SK-N-SH (cell line): Measurements from ENCODE around the gene GLIS2. TPM values are rescaled to one million over a fixed set of nuclear protein-coding genes. Genes with fewer than 3 reads are reported as not detected.

Experiments used
- CTCF ChIA-PET: fragments of 300-600, 350-600 bp; formaldehyde crosslinking; extraction: SDS; loops from one replicate; lab custom pipeline; 2021; lab: Yijun Ruan, JAX
- POLR2A ChIA-PET: fragments of 350-600 bp; sonication (Branson Sonifier 250); formaldehyde crosslinking; extraction: SDS; loops from one replicate; lab custom pipeline; 2020; ENCODE audit warnings: antibody characterized with exemption, inconsistent platforms; lab: Yijun Ruan, JAX
- DNase-seq: peaks from one replicate; pipeline ENCODE4 v3.0.0; 2012
- H2AFZ ChIP-seq: fragments of 200-600 bp; sonication (generic); 2 replicates; pipeline ENCODE4 v1.8.1; 2016; ENCODE audit warnings: antibody characterized with exemption, mild to moderate bottlenecking, low read depth
- H3F3A ChIP-seq: fragments of 200-600 bp; sonication (generic); replicated peaks from 2 replicates; pipeline ENCODE3; 2016; ENCODE audit warnings: antibody characterized with exemption, mild to moderate bottlenecking; ENCODE audit not compliant: insufficient read depth
- H3K27ac ChIP-seq, 2 experiments: fragments of 200-500 bp in 1 of 2; fragments of 200-600 bp in 1 of 2; sonication (Bioruptor generic) in 1 of 2; sonication (generic), shearing (Covaris generic) in 1 of 2; 2 replicates each; pipeline versions ENCODE4 v1.5.1 to v1.6.1; 2014 to 2016; ENCODE audit warnings: low read depth in 2 of 2, inconsistent platforms in 1 of 2, low read length in 1 of 2, mild to moderate bottlenecking in 1 of 2, mixed read lengths in 1 of 2
- H3K27me3 ChIP-seq: fragments of 200-600 bp; sonication (generic), shearing (Covaris generic); 2 replicates; pipeline ENCODE4 v1.6.1; 2016; ENCODE audit warnings: mixed run types; ENCODE audit not compliant: insufficient read depth
- H3K36me3 ChIP-seq, 2 experiments: fragments of 200-500 bp in 1 of 2; fragments of 200-600 bp in 1 of 2; sonication (Bioruptor generic) in 1 of 2; sonication (generic) in 1 of 2; replicated peaks in 1 of 2; 2 replicates each; pipeline versions ENCODE3 to v1.5.1; 2014 to 2016; ENCODE audit warnings: low read length in 1 of 2, mild to moderate bottlenecking in 1 of 2; ENCODE audit not compliant: insufficient read depth in 2 of 2, control insufficient read depth in 1 of 2
- H3K4me1 ChIP-seq, 2 experiments: fragments of 200-500 bp in 1 of 2; fragments of 200-600 bp in 1 of 2; sonication (Bioruptor generic) in 1 of 2; sonication (generic), shearing (Covaris generic) in 1 of 2; 2 replicates each; pipeline versions ENCODE4 v1.5.1 to v1.6.1; 2014 to 2016; ENCODE audit warnings: low read depth in 1 of 2, low read length in 1 of 2, mixed run types in 1 of 2; ENCODE audit not compliant: insufficient read depth in 2 of 2, control insufficient read depth in 1 of 2
- H3K4me2 ChIP-seq: fragments of 200-600 bp; sonication (generic), shearing (Covaris generic); 2 replicates; pipeline ENCODE4 v1.6.1; 2017; ENCODE audit warnings: mixed run types
- H3K4me3 ChIP-seq, 2 experiments: fragments of 200-500 bp in 1 of 2; fragments of 200-600 bp in 1 of 2; sonication (Bioruptor generic) in 1 of 2; sonication (generic), shearing (Covaris generic) in 1 of 2; 2 replicates each; pipeline versions ENCODE4 v1.5.1 to v1.8.1; 2014 to 2016; ENCODE audit warnings: low read depth in 2 of 2, inconsistent platforms in 1 of 2, low read length in 1 of 2, mild to moderate bottlenecking in 1 of 2, mixed read lengths in 1 of 2, moderate library complexity in 1 of 2
- H3K79me2 ChIP-seq: fragments of 200-600 bp; sonication (generic); 2 replicates; pipeline ENCODE4 v1.8.1; 2017; ENCODE audit warnings: mild to moderate bottlenecking; ENCODE audit not compliant: insufficient read depth
- H3K9ac ChIP-seq: fragments of 200-600 bp; sonication (generic); 2 replicates; pipeline ENCODE4 v1.6.1; 2017; ENCODE audit warnings: mixed run types
- H3K9me2 ChIP-seq: fragments of 200-600 bp; sonication (generic); 2 replicates; pipeline ENCODE4 v1.6.1; 2017; ENCODE audit warnings: mixed run types
- H3K9me3 ChIP-seq: fragments of 200-600 bp; sonication (generic); 2 replicates; pipeline ENCODE4 v1.6.1; 2017; ENCODE audit warnings: mixed run types, mild to moderate bottlenecking, moderate library complexity
- H4K20me1 ChIP-seq: fragments of 200-600 bp; sonication (generic); 2 replicates; pipeline ENCODE4 v1.6.1; 2017; ENCODE audit warnings: mild to moderate bottlenecking, mixed run types; ENCODE audit not compliant: insufficient read depth
- ELF1 ChIP-seq: IDR thresholded peaks from 2 replicates; pipeline ENCODE4 v1.4.0; 2012
- FOSL2 ChIP-seq: IDR thresholded peaks from 2 replicates; pipeline ENCODE4 v1.4.0; 2012; ENCODE audit warnings: low read depth, mild to moderate bottlenecking, moderate library complexity, borderline replicate concordance
- NFIC ChIP-seq: IDR thresholded peaks from 2 replicates; pipeline ENCODE4 v1.4.0; 2012; ENCODE audit warnings: borderline replicate concordance
- POLR2AphosphoS5 ChIP-seq: IDR thresholded peaks from 2 replicates; pipeline ENCODE4 v1.6.1; 2012; ENCODE audit warnings: low read depth, low read length
- RCOR1 ChIP-seq: fragments of 150-350 bp; IDR thresholded peaks from 2 replicates; pipeline ENCODE4 v1.6.1; 2017; ENCODE audit warnings: antibody characterized with exemption, low read length
- RXRA ChIP-seq: IDR thresholded peaks from 2 replicates; pipeline ENCODE4 v1.4.0; 2012; ENCODE audit warnings: low read depth, mild to moderate bottlenecking, borderline replicate concordance
- SMC3 ChIP-seq: IDR thresholded peaks from 2 replicates; pipeline ENCODE4 v1.6.1; 2012; ENCODE audit warnings: low read depth, low read length, improper control_type of control experiment
- USF2 ChIP-seq: fragments of 150-350 bp; IDR thresholded peaks from 2 replicates; pipeline ENCODE4 v1.6.1; 2017; ENCODE audit warnings: antibody characterized with exemption, low read length, low read depth, borderline replicate concordance
- YY1 ChIP-seq: IDR thresholded peaks from 2 replicates; pipeline ENCODE4 v1.4.0; 2012; ENCODE audit warnings: low read depth, mild to moderate bottlenecking
- WGBS: methylation state at CpG from one replicate; pipeline ENCODE4 v1.1.6; 2017; ENCODE audit warnings: low lambda C conversion rate; 5-methylcytosine and 5-hydroxymethylcytosine counted together
- polyA plus RNA-seq, 3 experiments: library from polyadenylated mRNA; depleted of rRNA; stranded (reverse); fragments of >200 nt; gene quantifications; 2 replicates each; pipeline ENCODE4 v1.2.3, GENCODE V29; 2012
- TF ChIP-seq, protein P1 (sequence below): IDR thresholded peaks from 2 replicates; pipeline ENCODE4 v1.4.0; 2012; ENCODE audit warnings: low read depth
- TF ChIP-seq, protein P2 (sequence below): fragments of 200-600 bp; sonication (generic); IDR thresholded peaks from 2 replicates; pipeline ENCODE4 v1.6.1; 2017; ENCODE audit warnings: antibody characterized with exemption, mild to moderate bottlenecking, moderate library complexity
- TF ChIP-seq, protein P3 (sequence below): IDR thresholded peaks from 2 replicates; pipeline ENCODE4 v1.4.0; 2012; ENCODE audit warnings: low read depth, borderline replicate concordance
- TF ChIP-seq, protein P4 (sequence below): IDR thresholded peaks from 2 replicates; pipeline ENCODE4 v1.4.0; 2012; ENCODE audit warnings: low read depth, borderline replicate concordance
- TF ChIP-seq, protein P5 (sequence below): IDR thresholded peaks from 2 replicates; pipeline ENCODE4; 2012

GLIS2 gene
- polyA plus RNA-seq, 1 of the 3 experiments (the other 2 are of a cell fraction) = 6.5 TPM

DNA sequence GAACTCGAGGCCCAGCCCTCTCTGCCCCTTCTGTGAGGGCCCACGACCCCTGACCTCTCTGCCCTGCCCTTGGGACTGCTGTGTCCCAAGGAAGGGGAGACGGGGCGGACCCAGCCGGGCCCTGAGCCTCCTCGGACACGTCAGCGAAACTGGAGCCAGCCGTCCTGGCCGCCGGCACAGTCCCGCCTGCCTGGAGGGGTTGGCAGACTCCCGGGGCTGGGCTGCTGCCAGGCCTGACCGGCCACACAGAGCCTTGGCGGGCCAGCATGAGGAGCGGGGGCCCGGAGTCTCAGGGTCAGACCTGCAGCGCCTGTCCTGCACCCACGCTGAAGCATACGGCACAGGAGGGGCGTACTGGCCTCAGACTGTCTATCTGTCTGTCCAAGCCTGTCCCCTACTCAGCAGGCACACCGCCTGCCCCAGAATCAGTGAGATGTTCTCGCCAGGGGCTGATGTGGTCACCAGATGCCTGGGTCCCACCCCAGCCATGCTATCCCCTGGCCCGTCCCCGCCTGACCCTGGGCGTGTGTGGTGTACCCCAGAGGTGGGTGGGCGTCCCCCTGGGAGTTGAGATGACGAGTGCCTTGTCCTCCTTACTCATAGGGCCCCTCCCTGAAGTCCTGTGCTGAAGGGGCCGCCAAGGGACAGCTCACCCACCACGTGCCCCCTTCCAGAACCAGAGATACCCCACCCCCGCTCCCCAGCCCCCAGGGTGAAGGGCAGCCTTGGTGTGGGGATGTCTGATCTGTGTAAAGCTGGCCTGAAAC, 60.4 kb downstream of the GLIS2 start (continued):
- TF ChIP-seq USF2 (no peak), NFIC (peak; percentile 86), RXRA (no peak)

DNA sequence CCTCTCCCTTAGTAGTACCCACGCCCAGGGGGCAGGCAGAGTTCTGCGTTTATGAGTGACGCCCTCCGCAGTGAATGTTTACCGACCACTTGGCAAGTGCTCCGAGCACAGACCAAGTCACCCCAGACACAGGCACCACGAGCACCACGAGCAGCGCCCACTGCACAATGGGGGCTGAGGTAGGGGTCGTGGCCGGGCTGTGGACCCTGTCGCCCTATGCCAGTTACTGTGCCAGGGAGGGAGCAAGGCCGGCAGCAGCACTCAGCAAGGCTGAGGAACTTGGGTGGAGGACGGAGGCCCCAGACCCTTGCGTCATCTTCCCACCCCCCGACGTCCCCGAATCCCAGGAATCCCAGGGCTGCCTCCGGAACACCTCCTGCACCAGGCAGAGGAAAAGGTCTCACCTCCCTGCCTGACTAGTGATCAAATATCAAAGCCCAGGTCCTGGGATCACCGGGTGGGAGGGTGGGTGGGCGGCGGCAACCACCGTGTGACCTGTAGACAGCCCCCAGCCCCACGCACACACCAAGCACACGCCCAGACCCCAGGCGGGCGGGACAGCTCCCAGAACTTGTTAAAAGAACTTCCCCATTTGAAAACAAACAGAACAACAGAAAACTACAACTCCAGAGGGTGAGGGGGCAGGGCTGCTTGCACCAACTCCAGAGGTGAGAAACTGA, 61.2 kb downstream of the GLIS2 start:
- Histone ChIP-seq H4K20me1 (peaks cover 59% of the 10 kb centered on the region), H3K36me3 (peaks cover 0 to 20% of the 10 kb centered on the region in 2 experiments), H3K4me2 (peak overlapping the region; percentile 91; the same call in 1 of the 2 replicates), H2AFZ (no peak overlapping the region), H3F3A (peaks cover 24% of the 10 kb centered on the region), H3K27ac (peak overlapping the region in 1 of 2 experiments; percentile 76; a peak in 1 of 4 replicates), H3K27me3 (no peaks in the 10 kb centered on the region), H3K9ac (no peak overlapping the region; the same call in 1 of the 2 replicates), H3K4me3 (no peak overlapping the region), H3K4me1 (peaks cover 32 to 68% of the 10 kb centered on the region in 2 experiments), H3K9me3 (no peaks in the 10 kb centered on the region), H3K79me2 (peaks cover 67% of the 10 kb centered on the region), H3K9me2 (no peaks in the 10 kb centered on the region)
- CTCF ChIA-PET = interaction anchor here (0.9 to 32.1 kb wide), 10 partner anchors 9 to 107 kb away, joined by 3 to 558 read pairs (median 5); no protein-coding TSS in a partner anchor
- DNase-seq = no peak
- no peak for TF ChIP-seq RCOR1
- no peak for TF ChIP-seq POLR2AphosphoS5
- TF ChIP-seq, protein P1, sequence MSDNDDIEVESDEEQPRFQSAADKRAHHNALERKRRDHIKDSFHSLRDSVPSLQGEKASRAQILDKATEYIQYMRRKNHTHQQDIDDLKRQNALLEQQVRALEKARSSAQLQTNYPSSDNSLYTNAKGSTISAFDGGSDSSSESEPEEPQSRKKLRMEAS = no peak
- TF ChIP-seq, protein P2, sequence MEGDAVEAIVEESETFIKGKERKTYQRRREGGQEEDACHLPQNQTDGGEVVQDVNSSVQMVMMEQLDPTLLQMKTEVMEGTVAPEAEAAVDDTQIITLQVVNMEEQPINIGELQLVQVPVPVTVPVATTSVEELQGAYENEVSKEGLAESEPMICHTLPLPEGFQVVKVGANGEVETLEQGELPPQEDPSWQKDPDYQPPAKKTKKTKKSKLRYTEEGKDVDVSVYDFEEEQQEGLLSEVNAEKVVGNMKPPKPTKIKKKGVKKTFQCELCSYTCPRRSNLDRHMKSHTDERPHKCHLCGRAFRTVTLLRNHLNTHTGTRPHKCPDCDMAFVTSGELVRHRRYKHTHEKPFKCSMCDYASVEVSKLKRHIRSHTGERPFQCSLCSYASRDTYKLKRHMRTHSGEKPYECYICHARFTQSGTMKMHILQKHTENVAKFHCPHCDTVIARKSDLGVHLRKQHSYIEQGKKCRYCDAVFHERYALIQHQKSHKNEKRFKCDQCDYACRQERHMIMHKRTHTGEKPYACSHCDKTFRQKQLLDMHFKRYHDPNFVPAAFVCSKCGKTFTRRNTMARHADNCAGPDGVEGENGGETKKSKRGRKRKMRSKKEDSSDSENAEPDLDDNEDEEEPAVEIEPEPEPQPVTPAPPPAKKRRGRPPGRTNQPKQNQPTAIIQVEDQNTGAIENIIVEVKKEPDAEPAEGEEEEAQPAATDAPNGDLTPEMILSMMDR = no peak
- TF ChIP-seq, protein P3, sequence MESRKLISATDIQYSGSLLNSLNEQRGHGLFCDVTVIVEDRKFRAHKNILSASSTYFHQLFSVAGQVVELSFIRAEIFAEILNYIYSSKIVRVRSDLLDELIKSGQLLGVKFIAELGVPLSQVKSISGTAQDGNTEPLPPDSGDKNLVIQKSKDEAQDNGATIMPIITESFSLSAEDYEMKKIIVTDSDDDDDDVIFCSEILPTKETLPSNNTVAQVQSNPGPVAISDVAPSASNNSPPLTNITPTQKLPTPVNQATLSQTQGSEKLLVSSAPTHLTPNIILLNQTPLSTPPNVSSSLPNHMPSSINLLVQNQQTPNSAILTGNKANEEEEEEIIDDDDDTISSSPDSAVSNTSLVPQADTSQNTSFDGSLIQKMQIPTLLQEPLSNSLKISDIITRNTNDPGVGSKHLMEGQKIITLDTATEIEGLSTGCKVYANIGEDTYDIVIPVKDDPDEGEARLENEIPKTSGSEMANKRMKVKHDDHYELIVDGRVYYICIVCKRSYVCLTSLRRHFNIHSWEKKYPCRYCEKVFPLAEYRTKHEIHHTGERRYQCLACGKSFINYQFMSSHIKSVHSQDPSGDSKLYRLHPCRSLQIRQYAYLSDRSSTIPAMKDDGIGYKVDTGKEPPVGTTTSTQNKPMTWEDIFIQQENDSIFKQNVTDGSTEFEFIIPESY = no peak
- no peak for TF ChIP-seq SMC3
- TF ChIP-seq YY1 = no peak
- no peak for TF ChIP-seq FOSL2
- TF ChIP-seq, protein P4, sequence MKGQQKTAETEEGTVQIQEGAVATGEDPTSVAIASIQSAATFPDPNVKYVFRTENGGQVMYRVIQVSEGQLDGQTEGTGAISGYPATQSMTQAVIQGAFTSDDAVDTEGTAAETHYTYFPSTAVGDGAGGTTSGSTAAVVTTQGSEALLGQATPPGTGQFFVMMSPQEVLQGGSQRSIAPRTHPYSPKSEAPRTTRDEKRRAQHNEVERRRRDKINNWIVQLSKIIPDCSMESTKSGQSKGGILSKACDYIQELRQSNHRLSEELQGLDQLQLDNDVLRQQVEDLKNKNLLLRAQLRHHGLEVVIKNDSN = no peak
- TF ChIP-seq NFIC = no peak
- no peak for TF ChIP-seq RXRA
- TF ChIP-seq, protein P5, sequence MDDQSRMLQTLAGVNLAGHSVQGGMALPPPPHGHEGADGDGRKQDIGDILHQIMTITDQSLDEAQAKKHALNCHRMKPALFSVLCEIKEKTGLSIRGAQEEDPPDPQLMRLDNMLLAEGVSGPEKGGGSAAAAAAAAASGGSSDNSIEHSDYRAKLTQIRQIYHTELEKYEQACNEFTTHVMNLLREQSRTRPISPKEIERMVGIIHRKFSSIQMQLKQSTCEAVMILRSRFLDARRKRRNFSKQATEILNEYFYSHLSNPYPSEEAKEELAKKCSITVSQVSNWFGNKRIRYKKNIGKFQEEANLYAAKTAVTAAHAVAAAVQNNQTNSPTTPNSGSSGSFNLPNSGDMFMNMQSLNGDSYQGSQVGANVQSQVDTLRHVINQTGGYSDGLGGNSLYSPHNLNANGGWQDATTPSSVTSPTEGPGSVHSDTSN = no peak
- TF ChIP-seq ELF1 = no peak
- 78% methylated on average over 18 of the region's 27 CpGs for WGBS
- POLR2A ChIA-PET = interaction anchor here (2.1 kb wide), 1 partner anchor 15 kb away, joined by 11 read pairs; no protein-coding TSS in a partner anchor
